Osteoblast (primary cell): ENCODE measurements around the gene TMEM260. TPM values are rescaled to one million over a fixed set of nuclear protein-coding genes. Genes with fewer than 3 reads are reported as not detected.
"Not testable (repeated sequence)": the region's sequence is repeated elsewhere in the genome, so short reads cannot be mapped to it uniquely, and the experiment has no call there.

Experiments used
- DNase-seq: peaks from one replicate; pipeline ENCODE4 v3.0.0; 2011; ENCODE audit warnings: low spot score, mixed read lengths; ENCODE audit not compliant: insufficient read length; ENCODE audit errors: missing footprints
- H2AFZ ChIP-seq: 2 replicates; pipeline ENCODE4 v1.6.0; 2011; ENCODE audit warnings: mild to moderate bottlenecking, low read length
- H3K27ac ChIP-seq: 2 replicates; pipeline ENCODE4 v1.5.1; 2011; ENCODE audit warnings: mild to moderate bottlenecking, low read depth, low read length, moderate library complexity
- H3K27me3 ChIP-seq: 2 replicates; pipeline ENCODE4 v1.6.0; 2012; ENCODE audit warnings: mild to moderate bottlenecking, control low read depth, inconsistent platforms, low read length, moderate library complexity; ENCODE audit not compliant: insufficient read depth
- H3K36me3 ChIP-seq: 2 replicates; pipeline ENCODE4 v1.5.1; 2011; ENCODE audit warnings: mild to moderate bottlenecking, low read length, control low read depth, moderate library complexity; ENCODE audit not compliant: insufficient read depth
- H3K4me1 ChIP-seq: 2 replicates; pipeline ENCODE4 v1.5.1; 2011; ENCODE audit warnings: mild to moderate bottlenecking, low read length, control low read depth, moderate library complexity; ENCODE audit not compliant: insufficient read depth
- H3K4me2 ChIP-seq: 2 replicates; pipeline ENCODE4 v1.6.0; 2011; ENCODE audit warnings: mild to moderate bottlenecking, low read length; ENCODE audit not compliant: insufficient read depth
- H3K4me3 ChIP-seq: fragments of 200-600 bp; sonication (generic); 3 replicates; pipeline ENCODE4 v1.5.1; 2012; ENCODE audit warnings: mild to moderate bottlenecking, low read length, inconsistent platforms; ENCODE audit not compliant: insufficient read depth
- H3K79me2 ChIP-seq: 2 replicates; pipeline ENCODE4 v1.6.0; 2012; ENCODE audit warnings: mild to moderate bottlenecking, low read length, control low read depth, inconsistent platforms; ENCODE audit not compliant: insufficient read depth
- H3K9me3 ChIP-seq: 2 replicates; pipeline ENCODE4 v1.5.1; 2011; ENCODE audit warnings: low read depth, low read length, control low read depth
- H4K20me1 ChIP-seq: 2 replicates; pipeline ENCODE4 v1.6.0; 2012; ENCODE audit warnings: mild to moderate bottlenecking, low read length, control low read depth; ENCODE audit not compliant: insufficient read depth
- total RNA-seq: library from RNA; depleted of rRNA; stranded (reverse); fragments of >200 nt; gene quantifications from 2 replicates; pipeline ENCODE4 v1.2.3, GENCODE V29; 2012
- TF ChIP-seq, protein P1 (sequence below): IDR thresholded peaks from 2 replicates; pipeline ENCODE4 v1.5.1; 2011; ENCODE audit warnings: mild to moderate bottlenecking, low read depth, low read length, moderate library complexity; ENCODE audit errors: extremely low read depth

TMEM260 gene
- total RNA-seq, 1 donor: 15.6 TPM

DNA sequence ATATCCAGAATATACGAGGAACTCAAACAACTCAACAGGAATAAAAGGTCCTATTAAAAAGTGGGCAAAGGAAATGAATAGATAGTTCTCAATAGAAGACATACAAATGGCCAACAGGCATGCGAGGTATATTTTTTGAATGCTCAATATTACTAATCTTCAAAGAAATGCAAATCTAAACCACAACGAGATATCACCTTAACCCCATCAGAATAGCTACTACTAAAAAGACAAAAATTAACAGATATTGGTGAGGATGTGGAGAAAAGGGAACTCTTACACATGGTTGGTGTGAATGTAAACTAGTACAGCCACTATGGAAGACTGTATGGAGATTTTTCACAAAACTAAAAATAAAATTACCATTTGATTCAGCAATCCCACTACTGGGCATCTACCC lies 99.2 kb downstream of the TMEM260 start:
- H3K9me3 ChIP-seq: no peaks in the 10 kb centered on the region
- H3K4me1 ChIP-seq: no peaks in the 10 kb centered on the region
- H3K4me2 ChIP-seq: no peak overlapping the region
- no peaks in the 10 kb centered on the region for H4K20me1 ChIP-seq
- H3K36me3 ChIP-seq: no peaks in the 10 kb centered on the region
- no peaks in the 10 kb centered on the region for H3K79me2 ChIP-seq
- no peak overlapping the region for H3K27ac ChIP-seq
- no peak overlapping the region for H2AFZ ChIP-seq
- TF ChIP-seq, protein P1, sequence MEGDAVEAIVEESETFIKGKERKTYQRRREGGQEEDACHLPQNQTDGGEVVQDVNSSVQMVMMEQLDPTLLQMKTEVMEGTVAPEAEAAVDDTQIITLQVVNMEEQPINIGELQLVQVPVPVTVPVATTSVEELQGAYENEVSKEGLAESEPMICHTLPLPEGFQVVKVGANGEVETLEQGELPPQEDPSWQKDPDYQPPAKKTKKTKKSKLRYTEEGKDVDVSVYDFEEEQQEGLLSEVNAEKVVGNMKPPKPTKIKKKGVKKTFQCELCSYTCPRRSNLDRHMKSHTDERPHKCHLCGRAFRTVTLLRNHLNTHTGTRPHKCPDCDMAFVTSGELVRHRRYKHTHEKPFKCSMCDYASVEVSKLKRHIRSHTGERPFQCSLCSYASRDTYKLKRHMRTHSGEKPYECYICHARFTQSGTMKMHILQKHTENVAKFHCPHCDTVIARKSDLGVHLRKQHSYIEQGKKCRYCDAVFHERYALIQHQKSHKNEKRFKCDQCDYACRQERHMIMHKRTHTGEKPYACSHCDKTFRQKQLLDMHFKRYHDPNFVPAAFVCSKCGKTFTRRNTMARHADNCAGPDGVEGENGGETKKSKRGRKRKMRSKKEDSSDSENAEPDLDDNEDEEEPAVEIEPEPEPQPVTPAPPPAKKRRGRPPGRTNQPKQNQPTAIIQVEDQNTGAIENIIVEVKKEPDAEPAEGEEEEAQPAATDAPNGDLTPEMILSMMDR: no peak
- DNase-seq: no peak
- no peak overlapping the region for H3K4me3 ChIP-seq
- H3K27me3 ChIP-seq: no peaks in the 10 kb centered on the region

DNA sequence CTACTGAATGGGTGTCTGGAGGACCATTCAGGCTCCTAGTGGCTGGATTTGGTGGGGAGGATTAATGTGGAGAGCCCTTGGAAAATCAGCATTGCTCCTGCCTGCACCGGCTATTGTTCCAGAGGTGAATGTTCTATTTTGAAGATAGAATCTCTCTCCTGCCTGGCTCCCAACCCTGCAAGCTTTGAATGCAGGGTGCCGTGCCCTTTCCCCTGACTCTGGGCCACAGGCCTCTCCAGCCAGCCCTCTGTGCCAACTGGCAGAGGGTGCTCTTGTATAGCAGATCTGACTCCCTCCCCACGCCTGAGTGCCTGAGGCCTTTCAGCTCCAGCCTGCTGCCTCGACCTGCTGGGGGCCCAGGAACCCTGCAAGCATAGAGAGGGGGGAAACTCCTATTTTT lies 106.8 kb downstream of the TMEM260 start:
- H4K20me1 ChIP-seq: no peaks in the 10 kb centered on the region
- H3K27me3 ChIP-seq: no peaks in the 10 kb centered on the region
- no peak overlapping the region for H2AFZ ChIP-seq
- H3K79me2 ChIP-seq: no peaks in the 10 kb centered on the region
- no peaks in the 10 kb centered on the region for H3K4me1 ChIP-seq
- no peak overlapping the region for H3K4me2 ChIP-seq
- DNase-seq: no peak
- H3K27ac ChIP-seq: no peak overlapping the region
- no peaks in the 10 kb centered on the region for H3K9me3 ChIP-seq
- no peak overlapping the region for H3K4me3 ChIP-seq
- TF ChIP-seq, protein P1: no peak
- no peaks in the 10 kb centered on the region for H3K36me3 ChIP-seq

DNA sequence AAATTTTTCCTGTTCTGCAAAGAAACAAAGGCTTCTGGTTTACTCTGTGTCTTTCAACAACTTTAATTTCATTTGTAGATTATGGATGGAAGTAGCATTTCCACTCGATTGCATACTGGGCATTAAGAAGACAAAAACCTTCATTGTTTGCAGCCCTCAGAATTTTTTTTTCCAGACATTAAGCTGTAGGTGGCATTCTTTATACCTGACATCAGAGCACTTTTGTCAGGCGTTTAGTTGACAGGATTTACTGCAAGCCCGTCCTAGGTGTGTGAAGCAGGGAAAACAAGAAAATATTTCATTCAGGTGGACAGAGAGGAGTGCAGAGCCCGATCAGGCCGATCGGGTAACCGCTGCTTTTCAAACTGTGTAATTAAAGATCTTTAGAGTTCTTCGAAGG lies 107.5 kb downstream of the TMEM260 start:
- Histone ChIP-seq H3K27ac (no peak overlapping the region), H3K4me2 (no peak overlapping the region), H3K79me2 (no peaks in the 10 kb centered on the region), H4K20me1 (no peaks in the 10 kb centered on the region), H3K36me3 (no peaks in the 10 kb centered on the region), H3K9me3 (no peaks in the 10 kb centered on the region), H3K27me3 (no peaks in the 10 kb centered on the region), H3K4me1 (no peaks in the 10 kb centered on the region), H3K4me3 (no peak overlapping the region), H2AFZ (no peak overlapping the region)
- DNase-seq: no peak
- TF ChIP-seq, protein P1: no peak

DNA sequence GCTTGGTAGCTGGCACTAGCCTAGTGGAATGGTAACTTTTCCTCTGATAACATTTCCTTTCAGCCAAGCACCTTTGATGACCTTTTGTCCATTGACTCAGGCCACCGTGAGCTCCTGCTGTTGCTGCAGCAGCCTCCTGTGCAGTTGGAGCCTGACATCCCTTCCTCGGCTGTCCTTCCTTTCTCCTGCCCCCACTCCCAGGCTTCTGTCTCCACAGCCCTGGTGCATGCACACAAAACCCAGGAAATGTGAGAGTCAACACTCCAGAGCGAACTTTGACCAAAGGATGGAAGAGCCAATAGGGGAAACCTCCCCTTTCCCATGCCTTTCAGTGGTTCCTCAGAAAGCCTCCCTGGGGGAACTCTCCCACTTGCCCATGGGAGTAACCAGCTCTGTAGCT lies 115.0 kb downstream of the TMEM260 start:
- no peaks in the 10 kb centered on the region for H3K9me3 ChIP-seq
- no peak overlapping the region for H3K4me3 ChIP-seq
- H3K4me1 ChIP-seq: no peaks in the 10 kb centered on the region
- H3K79me2 ChIP-seq: no peaks in the 10 kb centered on the region
- no peaks in the 10 kb centered on the region for H4K20me1 ChIP-seq
- no peaks in the 10 kb centered on the region for H3K36me3 ChIP-seq
- no peak for DNase-seq
- no peak overlapping the region for H3K27ac ChIP-seq
- TF ChIP-seq, protein P1: no peak
- H2AFZ ChIP-seq: no peak overlapping the region
- no peak overlapping the region for H3K4me2 ChIP-seq
- H3K27me3 ChIP-seq: no peaks in the 10 kb centered on the region

DNA sequence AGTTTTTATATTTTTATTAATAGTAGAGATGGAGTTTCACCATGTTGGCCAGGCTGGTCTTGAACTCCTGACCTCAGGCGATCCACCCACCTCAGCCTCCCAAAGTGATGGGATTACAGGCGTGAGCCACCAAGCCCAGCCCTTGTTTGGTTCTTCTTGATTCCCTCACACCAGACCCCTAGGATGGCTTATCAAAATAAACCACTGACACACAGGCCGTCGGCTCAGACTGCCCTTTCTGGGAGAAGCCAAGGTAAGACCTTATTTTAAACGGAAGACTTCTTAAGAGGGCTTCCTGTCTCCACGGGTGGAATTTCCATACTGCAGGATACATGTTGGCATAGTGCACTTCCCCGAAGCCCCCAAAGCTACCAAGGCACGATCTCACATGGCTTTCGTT lies 115.6 kb downstream of the TMEM260 start:
- not testable (repeated sequence) for H3K27ac ChIP-seq, H3K4me1 ChIP-seq, H3K9me3 ChIP-seq, H3K4me3 ChIP-seq, H2AFZ ChIP-seq, H4K20me1 ChIP-seq, H3K79me2 ChIP-seq, H3K36me3 ChIP-seq, H3K27me3 ChIP-seq, H3K4me2 ChIP-seq, DNase-seq
